ENCODE data around the gene RAB17. TPM values are rescaled to one million over a fixed set of nuclear protein-coding genes. Genes with fewer than 3 reads are reported as not detected.
A peak's percentile ranks its signal among the peaks of the same experiment; 100 is the strongest.

The RAB17 gene
- total RNA-seq, 1 experiment from 2014 or later: 1.3 TPM

DNA sequence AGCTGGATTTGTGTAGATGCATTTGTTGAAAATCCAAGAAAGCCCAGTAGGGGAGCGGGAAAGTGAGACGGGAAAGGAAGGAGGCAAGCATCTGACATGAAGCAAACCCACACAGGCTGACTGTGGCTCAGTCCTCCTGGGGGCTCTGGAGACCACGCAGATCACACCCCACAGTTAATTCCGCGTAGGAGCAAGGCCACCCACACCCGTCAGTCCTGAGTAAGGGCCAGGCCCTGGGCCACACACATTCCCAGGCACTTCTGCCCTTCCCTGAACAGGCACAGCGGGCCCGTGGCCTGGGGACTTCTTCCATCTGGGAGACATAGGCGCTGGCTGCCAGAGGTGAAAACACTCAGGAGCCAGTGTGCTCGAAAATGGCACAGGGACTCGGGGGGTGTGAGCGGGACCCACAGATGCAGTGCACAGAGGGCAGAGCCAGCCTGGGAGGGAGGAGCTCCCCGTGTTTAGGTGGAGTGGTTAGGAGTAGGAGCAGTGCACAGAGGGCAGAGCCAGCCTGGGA is 43.6 kb downstream of the RAB17 start:
- Histone ChIP-seq H3K4me2 (ENCODE audit: low read depth, low read length, poor library complexity, severe bottlenecking) (no peak overlapping the region), H3K79me2 (ENCODE audit: low read length) (no peaks in the 10 kb centered on the region), H3K27ac (ENCODE audit: low read length) (no peak overlapping the region), H3K4me3 (ENCODE audit: low read length) (no peak overlapping the region), H4K20me1 (ENCODE audit: insufficient read depth, low read depth, low read length) (no peaks in the 10 kb centered on the region), H2AFZ (ENCODE audit: low read length) (no peak overlapping the region), H3K27me3 (ENCODE audit: low read length) (no peaks in the 10 kb centered on the region), H3K9me3 (ENCODE audit: low read length) (no peaks in the 10 kb centered on the region), H3K36me3 (ENCODE audit: insufficient read depth, low read length) (no peaks in the 10 kb centered on the region), H3K4me1 (ENCODE audit: low read length) (no peaks in the 10 kb centered on the region), H3K9ac (ENCODE audit: low read length) (no peak overlapping the region), H3K9me2 (replicated peaks; ENCODE audit: insufficient read depth, low read length) (no peaks in the 10 kb centered on the region)
- no peak for DNase-seq

DNA sequence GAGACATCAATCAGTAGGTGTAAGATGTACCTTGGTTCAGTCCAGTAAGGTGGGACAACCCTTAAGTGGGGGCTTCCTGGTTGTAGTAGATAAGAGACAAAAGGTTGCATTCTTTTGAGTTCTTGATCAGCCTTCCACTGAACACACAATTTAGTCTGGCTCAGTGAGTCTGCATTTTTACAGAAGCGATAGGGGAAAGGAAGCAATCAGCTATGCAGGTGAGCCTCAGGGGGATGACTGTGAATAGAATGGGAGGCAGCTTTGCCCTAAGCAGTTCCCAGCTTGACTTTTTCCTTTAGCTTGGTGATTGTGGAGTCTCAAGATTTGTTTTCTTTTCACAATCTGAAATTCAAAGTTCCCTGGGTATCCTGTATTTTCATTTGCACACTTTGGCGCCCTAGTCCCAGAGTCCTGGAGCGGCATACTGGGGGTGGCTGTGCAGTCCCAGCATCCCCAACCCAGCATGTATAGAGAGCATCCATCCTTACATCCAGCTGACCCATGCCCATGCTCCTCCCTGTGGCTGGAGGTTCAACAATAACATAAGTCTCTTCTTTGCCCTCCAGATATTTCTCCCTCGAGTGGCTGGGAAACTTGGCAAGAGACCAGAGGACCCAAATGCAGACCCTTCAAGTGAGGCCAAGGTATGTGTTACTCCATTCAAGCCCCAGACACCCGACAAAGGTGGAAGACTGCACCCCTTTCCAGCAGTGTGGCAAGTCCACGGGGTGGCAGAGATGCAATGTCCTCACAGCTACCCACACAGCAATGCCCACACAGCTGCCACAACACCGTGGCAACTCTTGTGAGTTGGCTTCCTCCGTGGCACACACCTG is 44.3 kb downstream of the RAB17 start:
- Histone ChIP-seq H3K27me3 (ENCODE audit: low read length) (no peaks in the 10 kb centered on the region), H3K4me1 (ENCODE audit: low read length) (no peaks in the 10 kb centered on the region), H2AFZ (ENCODE audit: low read length) (no peak overlapping the region), H3K36me3 (ENCODE audit: insufficient read depth, low read length) (no peaks in the 10 kb centered on the region), H3K9me3 (ENCODE audit: low read length) (no peaks in the 10 kb centered on the region), H3K4me2 (ENCODE audit: low read depth, low read length, poor library complexity, severe bottlenecking) (no peak overlapping the region), H3K27ac (ENCODE audit: low read length) (no peak overlapping the region), H3K9me2 (replicated peaks; ENCODE audit: insufficient read depth, low read length) (no peaks in the 10 kb centered on the region), H3K79me2 (ENCODE audit: low read length) (no peaks in the 10 kb centered on the region), H4K20me1 (ENCODE audit: insufficient read depth, low read depth, low read length) (no peaks in the 10 kb centered on the region), H3K9ac (ENCODE audit: low read length) (no peak overlapping the region), H3K4me3 (ENCODE audit: low read length) (no peak overlapping the region)
- DNase-seq: no peak

DNA sequence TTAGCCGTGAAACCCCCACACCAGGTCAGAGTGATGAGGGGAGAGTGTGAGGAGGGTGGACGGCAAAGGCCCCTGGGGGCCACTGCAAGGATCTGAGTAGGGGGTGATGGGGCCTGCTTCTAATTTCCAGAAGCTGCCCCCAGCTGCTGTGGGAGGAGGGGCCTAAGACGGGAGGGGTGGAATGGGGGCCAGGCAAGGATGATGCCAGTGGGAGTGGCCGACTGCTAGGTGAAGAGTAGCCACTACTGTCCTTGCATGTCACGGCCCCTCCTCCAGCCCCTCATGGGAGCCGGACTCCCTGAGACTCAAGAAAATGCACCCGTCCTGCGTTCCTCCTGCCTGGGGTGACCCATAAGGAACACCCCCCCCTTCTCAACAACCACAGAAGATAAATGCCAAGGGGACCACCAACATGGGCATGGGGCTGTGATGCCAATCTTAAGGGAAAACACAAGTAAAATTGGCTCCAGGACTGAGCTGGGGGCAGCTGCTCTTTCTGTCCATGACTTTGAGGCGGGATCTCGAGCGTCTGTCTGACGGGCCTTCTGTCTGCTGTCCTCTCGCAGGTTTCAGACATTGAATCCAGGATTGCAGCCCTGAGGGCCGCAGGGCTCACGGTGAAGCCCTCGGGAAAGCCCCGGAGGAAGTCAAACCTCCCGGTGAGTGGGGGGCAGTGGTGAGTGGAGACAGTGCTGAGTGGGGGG is 48.4 kb downstream of the RAB17 start:
- Histone ChIP-seq H3K79me2 (ENCODE audit: low read length) (no peaks in the 10 kb centered on the region), H3K27ac (ENCODE audit: low read length) (no peak overlapping the region), H3K4me2 (ENCODE audit: low read depth, low read length, poor library complexity, severe bottlenecking) (no peak overlapping the region), H3K9ac (ENCODE audit: low read length) (no peak overlapping the region), H3K36me3 (ENCODE audit: insufficient read depth, low read length) (no peaks in the 10 kb centered on the region), H2AFZ (ENCODE audit: low read length) (no peak overlapping the region), H3K4me1 (ENCODE audit: low read length) (no peaks in the 10 kb centered on the region), H3K9me2 (replicated peaks; ENCODE audit: insufficient read depth, low read length) (no peaks in the 10 kb centered on the region), H3K4me3 (ENCODE audit: low read length) (no peak overlapping the region), H3K27me3 (ENCODE audit: low read length) (no peaks in the 10 kb centered on the region), H4K20me1 (ENCODE audit: insufficient read depth, low read depth, low read length) (no peaks in the 10 kb centered on the region), H3K9me3 (ENCODE audit: low read length) (no peaks in the 10 kb centered on the region)
- peak; percentile 7 for DNase-seq

DNA sequence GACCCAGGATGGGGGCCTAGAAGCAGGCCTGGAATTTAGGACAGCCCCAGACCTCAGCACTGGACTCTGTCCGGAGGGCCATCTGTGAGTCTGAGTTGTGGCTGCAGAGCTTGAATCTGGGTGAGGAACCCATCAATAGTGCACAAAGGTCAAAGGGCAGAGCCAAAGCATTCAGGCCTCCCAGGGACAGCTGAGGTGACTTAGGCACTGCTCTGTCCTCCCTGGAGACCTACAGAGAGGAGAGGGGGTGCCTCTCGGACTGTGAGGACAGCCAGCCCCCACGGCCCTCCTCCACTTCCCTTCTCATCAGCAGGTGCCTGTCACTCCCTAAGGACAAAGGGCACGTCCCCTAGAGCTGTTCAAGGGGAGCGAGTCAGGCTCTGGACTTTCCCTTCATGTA is 49.3 kb downstream of the RAB17 start:
- Histone ChIP-seq H4K20me1 (ENCODE audit: insufficient read depth, low read depth, low read length) (no peaks in the 10 kb centered on the region), H3K9me2 (replicated peaks; ENCODE audit: insufficient read depth, low read length) (no peaks in the 10 kb centered on the region), H3K4me2 (ENCODE audit: low read depth, low read length, poor library complexity, severe bottlenecking) (no peak overlapping the region), H3K36me3 (ENCODE audit: insufficient read depth, low read length) (no peaks in the 10 kb centered on the region), H3K27ac (ENCODE audit: low read length) (no peak overlapping the region), H3K27me3 (ENCODE audit: low read length) (no peaks in the 10 kb centered on the region), H3K4me1 (ENCODE audit: low read length) (no peaks in the 10 kb centered on the region), H2AFZ (ENCODE audit: low read length) (no peak overlapping the region), H3K4me3 (ENCODE audit: low read length) (no peak overlapping the region), H3K9ac (ENCODE audit: low read length) (no peak overlapping the region), H3K79me2 (ENCODE audit: low read length) (no peaks in the 10 kb centered on the region), H3K9me3 (ENCODE audit: low read length) (no peaks in the 10 kb centered on the region)
- no peak for DNase-seq

DNA sequence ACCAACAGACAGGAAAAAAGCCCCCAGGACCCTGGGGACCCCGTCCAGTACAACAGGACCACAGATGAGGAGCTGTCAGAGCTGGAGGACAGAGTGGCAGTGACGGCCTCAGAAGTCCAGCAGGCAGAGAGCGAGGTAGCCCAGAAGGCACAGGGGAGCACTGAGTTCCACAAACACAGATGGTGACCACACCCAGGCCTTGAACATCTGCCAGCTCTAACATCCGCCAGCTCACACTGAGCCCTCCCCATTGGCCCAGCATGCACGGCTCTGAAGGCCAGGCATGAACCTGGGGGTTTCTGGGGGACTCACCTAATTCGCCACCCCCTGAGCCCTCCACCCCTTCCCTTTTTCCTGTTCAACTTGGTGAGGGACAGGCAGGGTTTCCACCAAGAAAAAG is 49.7 kb downstream of the RAB17 start:
- H3K4me1 ChIP-seq (ENCODE audit: low read length): no peaks in the 10 kb centered on the region
- H3K9me2 ChIP-seq (replicated peaks; ENCODE audit: insufficient read depth, low read length): no peaks in the 10 kb centered on the region
- no peaks in the 10 kb centered on the region for H3K9me3 ChIP-seq (ENCODE audit: low read length)
- H3K36me3 ChIP-seq (ENCODE audit: insufficient read depth, low read length): no peaks in the 10 kb centered on the region
- no peaks in the 10 kb centered on the region for H4K20me1 ChIP-seq (ENCODE audit: insufficient read depth, low read depth, low read length)
- H3K79me2 ChIP-seq (ENCODE audit: low read length): no peaks in the 10 kb centered on the region
- DNase-seq: no peak
- H3K9ac ChIP-seq (ENCODE audit: low read length): no peak overlapping the region
- H3K27ac ChIP-seq (ENCODE audit: low read length): no peak overlapping the region
- no peak overlapping the region for H3K4me2 ChIP-seq (ENCODE audit: low read depth, low read length, poor library complexity, severe bottlenecking)
- no peak overlapping the region for H2AFZ ChIP-seq (ENCODE audit: low read length)
- no peak overlapping the region for H3K4me3 ChIP-seq (ENCODE audit: low read length)
- H3K27me3 ChIP-seq (ENCODE audit: low read length): no peaks in the 10 kb centered on the region

DNA sequence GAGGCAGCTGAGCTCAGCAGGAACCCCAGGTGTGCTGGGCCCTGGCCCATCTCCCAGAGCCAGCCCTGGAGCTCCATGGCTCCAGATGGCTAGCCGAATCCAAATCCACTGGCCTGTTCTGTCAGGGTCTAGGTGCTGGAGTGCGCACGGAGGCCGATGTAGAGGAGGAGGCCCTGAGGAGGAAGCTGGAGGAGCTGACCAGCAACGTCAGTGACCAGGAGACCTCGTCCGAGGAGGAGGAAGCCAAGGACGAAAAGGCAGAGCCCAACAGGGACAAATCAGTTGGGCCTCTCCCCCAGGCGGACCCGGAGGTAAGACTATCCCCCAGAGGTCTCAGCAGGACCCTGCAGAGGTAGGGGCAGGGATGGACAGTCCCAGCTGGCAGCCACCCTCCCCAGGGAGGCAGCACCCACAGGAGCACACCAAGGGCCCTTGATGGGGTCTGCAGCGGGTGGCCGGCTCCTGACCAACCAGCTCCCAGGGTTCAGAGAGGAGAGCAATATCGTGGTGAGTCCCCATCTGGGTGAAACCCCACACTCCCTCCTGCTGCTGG is 50.2 kb downstream of the RAB17 start:
- no peak for DNase-seq
- Histone ChIP-seq H2AFZ (ENCODE audit: low read length) (no peak overlapping the region), H3K9ac (ENCODE audit: low read length) (no peak overlapping the region), H3K4me1 (ENCODE audit: low read length) (no peaks in the 10 kb centered on the region), H3K4me2 (ENCODE audit: low read depth, low read length, poor library complexity, severe bottlenecking) (no peak overlapping the region), H3K9me3 (ENCODE audit: low read length) (no peaks in the 10 kb centered on the region), H3K27me3 (ENCODE audit: low read length) (no peaks in the 10 kb centered on the region), H3K9me2 (replicated peaks; ENCODE audit: insufficient read depth, low read length) (no peaks in the 10 kb centered on the region), H3K36me3 (ENCODE audit: insufficient read depth, low read length) (no peaks in the 10 kb centered on the region), H3K79me2 (ENCODE audit: low read length) (no peaks in the 10 kb centered on the region), H3K27ac (ENCODE audit: low read length) (no peak overlapping the region), H4K20me1 (ENCODE audit: insufficient read depth, low read depth, low read length) (no peaks in the 10 kb centered on the region), H3K4me3 (ENCODE audit: low read length) (no peak overlapping the region)

DNA sequence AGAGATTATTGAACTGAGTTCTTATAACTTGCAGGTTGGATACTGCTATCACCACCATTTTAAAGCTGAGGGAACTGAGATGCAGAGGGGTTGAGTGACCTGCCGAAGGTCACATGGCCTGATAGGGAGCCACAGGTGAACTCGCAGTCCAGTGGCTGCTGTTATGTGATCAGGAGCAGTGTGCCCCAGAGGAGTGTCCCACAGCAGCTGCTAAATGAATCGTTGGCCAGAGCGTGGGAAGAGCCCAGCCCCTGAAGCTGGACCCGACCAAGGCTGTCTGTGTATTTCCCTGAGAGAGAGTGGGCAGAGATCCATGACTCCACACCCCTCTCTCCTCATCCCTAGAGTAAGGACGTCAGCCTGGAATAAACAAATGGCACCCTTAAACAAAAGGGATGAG is 50.9 kb downstream of the RAB17 start:
- DNase-seq: no peak
- Histone ChIP-seq H3K9me3 (ENCODE audit: low read length) (no peaks in the 10 kb centered on the region), H3K4me1 (ENCODE audit: low read length) (no peaks in the 10 kb centered on the region), H3K4me2 (ENCODE audit: low read depth, low read length, poor library complexity, severe bottlenecking) (no peak overlapping the region), H3K9ac (ENCODE audit: low read length) (no peak overlapping the region), H3K27ac (ENCODE audit: low read length) (no peak overlapping the region), H3K36me3 (ENCODE audit: insufficient read depth, low read length) (no peaks in the 10 kb centered on the region), H2AFZ (ENCODE audit: low read length) (no peak overlapping the region), H3K4me3 (ENCODE audit: low read length) (no peak overlapping the region), H3K27me3 (ENCODE audit: low read length) (no peaks in the 10 kb centered on the region), H3K79me2 (ENCODE audit: low read length) (no peaks in the 10 kb centered on the region), H3K9me2 (replicated peaks; ENCODE audit: insufficient read depth, low read length) (no peaks in the 10 kb centered on the region), H4K20me1 (ENCODE audit: insufficient read depth, low read depth, low read length) (no peaks in the 10 kb centered on the region)

DNA sequence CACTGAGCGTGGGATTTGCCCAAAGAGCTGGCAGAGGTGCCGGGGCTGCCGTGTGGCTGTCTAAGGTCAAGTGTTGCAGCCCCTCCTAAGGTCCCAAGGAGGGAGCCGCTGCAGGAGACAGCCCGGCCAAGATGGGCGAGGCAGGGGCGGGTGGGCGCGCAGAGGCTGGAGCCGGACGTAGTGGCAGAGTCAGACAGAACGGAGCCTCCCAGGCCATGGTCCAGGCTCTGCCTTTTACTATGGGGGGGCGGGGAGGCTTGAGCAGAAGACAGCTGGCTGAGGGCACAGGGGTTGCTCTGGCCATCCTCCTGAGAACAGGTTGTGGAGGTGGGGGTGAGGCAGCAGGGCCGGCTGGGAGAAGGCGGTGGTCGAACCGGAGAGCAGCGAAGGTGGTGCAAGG is 51.6 kb downstream of the RAB17 start:
- Histone ChIP-seq H3K4me3 (ENCODE audit: low read length) (no peak overlapping the region), H3K9me3 (ENCODE audit: low read length) (no peaks in the 10 kb centered on the region), H3K27ac (ENCODE audit: low read length) (no peak overlapping the region), H2AFZ (ENCODE audit: low read length) (no peak overlapping the region), H3K36me3 (ENCODE audit: insufficient read depth, low read length) (no peaks in the 10 kb centered on the region), H3K27me3 (ENCODE audit: low read length) (no peaks in the 10 kb centered on the region), H3K79me2 (ENCODE audit: low read length) (no peaks in the 10 kb centered on the region), H3K4me1 (ENCODE audit: low read length) (no peaks in the 10 kb centered on the region), H3K4me2 (ENCODE audit: low read depth, low read length, poor library complexity, severe bottlenecking) (no peak overlapping the region), H3K9ac (ENCODE audit: low read length) (no peak overlapping the region), H4K20me1 (ENCODE audit: insufficient read depth, low read depth, low read length) (no peaks in the 10 kb centered on the region), H3K9me2 (replicated peaks; ENCODE audit: insufficient read depth, low read length) (no peaks in the 10 kb centered on the region)
- no peak for DNase-seq

Data from Karpas-422 (cell line).